ENCODE results near the gene GMDS. TPM values are rescaled to one million over a fixed set of nuclear protein-coding genes. Genes with fewer than 3 reads are reported as not detected.

Gene GMDS
- total and polyA plus RNA-seq, 2 of the 13 experiments (the other 11 are each of a cell fraction or from before 2014, with no cell fraction given): 64.4 to 112 TPM

DNA sequence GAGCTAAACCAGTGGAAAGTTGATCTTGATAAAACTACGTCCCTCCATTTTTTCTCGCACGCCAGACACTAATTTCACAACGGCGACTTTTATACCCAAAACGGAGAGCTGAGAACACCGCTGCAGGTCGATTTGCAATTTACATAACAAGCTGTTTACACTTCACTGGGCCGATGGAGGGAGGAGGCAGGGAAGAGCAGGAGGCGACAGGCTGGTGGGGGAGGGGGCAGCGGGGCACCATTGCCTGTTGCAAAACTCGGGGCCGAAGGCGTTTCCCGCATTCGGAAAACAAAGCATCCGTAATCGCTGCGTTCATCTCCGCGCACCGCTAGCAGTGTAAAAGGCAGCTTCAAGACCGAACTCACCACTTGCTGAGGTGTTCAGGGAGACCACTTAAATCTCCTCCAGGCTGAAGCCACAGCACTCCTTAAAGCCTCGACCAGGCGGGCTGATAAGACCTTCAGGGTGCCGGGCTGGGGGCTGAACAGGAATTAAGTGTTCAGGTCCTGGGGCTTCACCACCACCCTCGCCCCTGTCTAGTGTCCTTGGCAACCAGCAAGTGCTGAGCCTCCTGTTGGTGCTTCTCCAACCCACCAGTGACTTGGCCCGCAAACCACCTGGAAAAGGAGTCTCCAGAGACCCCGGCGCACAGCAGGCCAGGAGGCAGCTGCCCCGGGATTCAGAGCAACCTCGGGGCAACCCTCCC, 637.7 kb downstream of the GMDS start (continued):
- TF ChIP-seq HDAC2 (CRISPR knock-in tag; IDR thresholded peaks at IDR 0.05) (peak; percentile 61), TEAD3 (CRISPR knock-in tag; optimal IDR thresholded peaks at IDR 0.05; ENCODE audit: borderline replicate concordance) (peak; percentile 36), ZNF224 (CRISPR knock-in tag; IDR thresholded peaks at IDR 0.05) (no peak), ZNF10 (CRISPR knock-in tag; IDR thresholded peaks at IDR 0.05; ENCODE audit: borderline replicate concordance, low read depth) (no peak), FOXA1 (IDR thresholded peaks at IDR 0.05) (no peak), FOXA1 (CRISPR knock-in tag; IDR thresholded peaks at IDR 0.05) (peak; percentile 86), MED1 (CRISPR knock-in tag; IDR thresholded peaks at IDR 0.05) (no peak), ZNF205 (CRISPR knock-in tag; IDR thresholded peaks at IDR 0.05) (no peak), HNF4A (CRISPR knock-in tag; IDR thresholded peaks at IDR 0.05) (no peak), IRX3 (CRISPR knock-in tag; IDR thresholded peaks at IDR 0.05; ENCODE audit: borderline replicate concordance, low read depth) (no peak), ZNF512B (CRISPR knock-in tag; IDR thresholded peaks at IDR 0.05; ENCODE audit: borderline replicate concordance) (peak; percentile 82; the same call in 1 of the 2 replicates), KDM4B (CRISPR knock-in tag; IDR thresholded peaks at IDR 0.05) (no peak), ZSCAN22 (CRISPR knock-in tag; IDR thresholded peaks at IDR 0.05) (peak; percentile 88)
- TF ChIP-seq, protein P1, sequence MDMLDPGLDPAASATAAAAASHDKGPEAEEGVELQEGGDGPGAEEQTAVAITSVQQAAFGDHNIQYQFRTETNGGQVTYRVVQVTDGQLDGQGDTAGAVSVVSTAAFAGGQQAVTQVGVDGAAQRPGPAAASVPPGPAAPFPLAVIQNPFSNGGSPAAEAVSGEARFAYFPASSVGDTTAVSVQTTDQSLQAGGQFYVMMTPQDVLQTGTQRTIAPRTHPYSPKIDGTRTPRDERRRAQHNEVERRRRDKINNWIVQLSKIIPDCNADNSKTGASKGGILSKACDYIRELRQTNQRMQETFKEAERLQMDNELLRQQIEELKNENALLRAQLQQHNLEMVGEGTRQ (IDR thresholded peaks at IDR 0.05; ENCODE audit: low read depth, low read length): no peak
- TF ChIP-seq, protein P1 (CRISPR knock-in tag; IDR thresholded peaks at IDR 0.05; ENCODE audit: borderline replicate concordance): no peak
- TF ChIP-seq, protein P2, sequence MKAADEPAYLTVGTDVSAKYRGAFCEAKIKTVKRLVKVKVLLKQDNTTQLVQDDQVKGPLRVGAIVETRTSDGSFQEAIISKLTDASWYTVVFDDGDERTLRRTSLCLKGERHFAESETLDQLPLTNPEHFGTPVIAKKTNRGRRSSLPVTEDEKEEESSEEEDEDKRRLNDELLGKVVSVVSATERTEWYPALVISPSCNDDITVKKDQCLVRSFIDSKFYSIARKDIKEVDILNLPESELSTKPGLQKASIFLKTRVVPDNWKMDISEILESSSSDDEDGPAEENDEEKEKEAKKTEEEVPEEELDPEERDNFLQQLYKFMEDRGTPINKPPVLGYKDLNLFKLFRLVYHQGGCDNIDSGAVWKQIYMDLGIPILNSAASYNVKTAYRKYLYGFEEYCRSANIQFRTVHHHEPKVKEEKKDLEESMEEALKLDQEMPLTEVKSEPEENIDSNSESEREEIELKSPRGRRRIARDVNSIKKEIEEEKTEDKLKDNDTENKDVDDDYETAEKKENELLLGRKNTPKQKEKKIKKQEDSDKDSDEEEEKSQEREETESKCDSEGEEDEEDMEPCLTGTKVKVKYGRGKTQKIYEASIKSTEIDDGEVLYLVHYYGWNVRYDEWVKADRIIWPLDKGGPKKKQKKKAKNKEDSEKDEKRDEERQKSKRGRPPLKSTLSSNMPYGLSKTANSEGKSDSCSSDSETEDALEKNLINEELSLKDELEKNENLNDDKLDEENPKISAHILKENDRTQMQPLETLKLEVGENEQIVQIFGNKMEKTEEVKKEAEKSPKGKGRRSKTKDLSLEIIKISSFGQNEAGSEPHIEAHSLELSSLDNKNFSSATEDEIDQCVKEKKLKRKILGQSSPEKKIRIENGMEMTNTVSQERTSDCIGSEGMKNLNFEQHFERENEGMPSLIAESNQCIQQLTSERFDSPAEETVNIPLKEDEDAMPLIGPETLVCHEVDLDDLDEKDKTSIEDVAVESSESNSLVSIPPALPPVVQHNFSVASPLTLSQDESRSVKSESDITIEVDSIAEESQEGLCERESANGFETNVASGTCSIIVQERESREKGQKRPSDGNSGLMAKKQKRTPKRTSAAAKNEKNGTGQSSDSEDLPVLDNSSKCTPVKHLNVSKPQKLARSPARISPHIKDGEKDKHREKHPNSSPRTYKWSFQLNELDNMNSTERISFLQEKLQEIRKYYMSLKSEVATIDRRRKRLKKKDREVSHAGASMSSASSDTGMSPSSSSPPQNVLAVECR (CRISPR knock-in tag; IDR thresholded peaks at IDR 0.05; ENCODE audit: borderline replicate concordance): peak; percentile 14; the same call in 1 of the 2 replicates
- TF ChIP-seq, protein P3, sequence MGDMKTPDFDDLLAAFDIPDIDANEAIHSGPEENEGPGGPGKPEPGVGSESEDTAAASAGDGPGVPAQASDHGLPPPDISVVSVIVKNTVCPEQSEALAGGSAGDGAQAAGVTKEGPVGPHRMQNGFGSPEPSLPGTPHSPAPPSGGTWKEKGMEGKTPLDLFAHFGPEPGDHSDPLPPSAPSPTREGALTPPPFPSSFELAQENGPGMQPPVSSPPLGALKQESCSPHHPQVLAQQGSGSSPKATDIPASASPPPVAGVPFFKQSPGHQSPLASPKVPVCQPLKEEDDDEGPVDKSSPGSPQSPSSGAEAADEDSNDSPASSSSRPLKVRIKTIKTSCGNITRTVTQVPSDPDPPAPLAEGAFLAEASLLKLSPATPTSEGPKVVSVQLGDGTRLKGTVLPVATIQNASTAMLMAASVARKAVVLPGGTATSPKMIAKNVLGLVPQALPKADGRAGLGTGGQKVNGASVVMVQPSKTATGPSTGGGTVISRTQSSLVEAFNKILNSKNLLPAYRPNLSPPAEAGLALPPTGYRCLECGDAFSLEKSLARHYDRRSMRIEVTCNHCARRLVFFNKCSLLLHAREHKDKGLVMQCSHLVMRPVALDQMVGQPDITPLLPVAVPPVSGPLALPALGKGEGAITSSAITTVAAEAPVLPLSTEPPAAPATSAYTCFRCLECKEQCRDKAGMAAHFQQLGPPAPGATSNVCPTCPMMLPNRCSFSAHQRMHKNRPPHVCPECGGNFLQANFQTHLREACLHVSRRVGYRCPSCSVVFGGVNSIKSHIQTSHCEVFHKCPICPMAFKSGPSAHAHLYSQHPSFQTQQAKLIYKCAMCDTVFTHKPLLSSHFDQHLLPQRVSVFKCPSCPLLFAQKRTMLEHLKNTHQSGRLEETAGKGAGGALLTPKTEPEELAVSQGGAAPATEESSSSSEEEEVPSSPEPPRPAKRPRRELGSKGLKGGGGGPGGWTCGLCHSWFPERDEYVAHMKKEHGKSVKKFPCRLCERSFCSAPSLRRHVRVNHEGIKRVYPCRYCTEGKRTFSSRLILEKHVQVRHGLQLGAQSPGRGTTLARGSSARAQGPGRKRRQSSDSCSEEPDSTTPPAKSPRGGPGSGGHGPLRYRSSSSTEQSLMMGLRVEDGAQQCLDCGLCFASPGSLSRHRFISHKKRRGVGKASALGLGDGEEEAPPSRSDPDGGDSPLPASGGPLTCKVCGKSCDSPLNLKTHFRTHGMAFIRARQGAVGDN (CRISPR knock-in tag; IDR thresholded peaks at IDR 0.05): peak; percentile 25
